GM10248 (cell line): ENCODE measurements around the gene SNCA.

Experiments used
- CTCF ChIA-PET: fragments of 300-600 bp; sonication (Branson Sonifier 250); formaldehyde crosslinking; extraction: SDS; loops from one replicate; lab custom pipeline; 2021; ENCODE audit warnings: antibody characterized with exemption; lab: Yijun Ruan, JAX
- POLR2A ChIA-PET: fragments of 350-650 bp; sonication (Branson Sonifier 250); formaldehyde crosslinking; extraction: SDS; loops from one replicate; lab custom pipeline; 2020; ENCODE audit warnings: antibody characterized with exemption; lab: Yijun Ruan, JAX
- DNase-seq: peaks from one replicate; pipeline ENCODE4 v3.0.0; 2012; ENCODE audit errors: extremely low spot score
- CTCF ChIP-seq: IDR thresholded peaks from 2 replicates; pipeline ENCODE4 v1.5.1; 2012; ENCODE audit warnings: mild to moderate bottlenecking, low read depth; ENCODE audit errors: extremely low read depth, missing control alignments, control extremely low read depth

SNCA gene

DNA sequence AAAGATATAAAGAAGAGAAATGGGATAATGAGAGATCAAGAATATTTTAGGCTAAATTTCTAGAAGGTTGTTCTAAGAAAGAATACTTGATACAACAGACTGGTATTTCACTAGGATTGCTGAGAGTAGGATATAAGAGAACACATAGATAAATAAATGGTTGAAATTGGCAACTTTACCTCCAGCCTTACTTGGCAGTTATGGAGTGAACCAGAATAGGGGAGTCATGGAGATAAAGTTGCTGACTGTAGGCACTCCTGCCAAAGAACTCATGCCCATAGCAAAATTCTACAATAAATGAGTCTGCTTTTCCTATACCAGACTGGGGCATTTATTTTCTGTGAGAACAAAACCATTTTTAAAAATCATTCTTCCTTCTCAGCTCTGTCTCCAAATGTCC, 31.3 kb upstream of the SNCA start:
- ChIA-PET POLR2A (no interaction called here), CTCF (interaction anchor here (1.2 to 1.5 kb wide), 2 partner anchors 35 to 39 kb away, joined by 3 read pairs; no protein-coding TSS in a partner anchor)
- no peak for TF ChIP-seq CTCF

GRCh38 chr4:89863533-89863932, 26.6 kb upstream of the SNCA start:
- ChIA-PET POLR2A (no interaction called here), CTCF (no interaction called here)
- no peak for TF ChIP-seq CTCF
- no peak for DNase-seq

More for the DNA sequence above, 31.3 kb upstream of the SNCA start:
- DNase-seq = no peak

DNA sequence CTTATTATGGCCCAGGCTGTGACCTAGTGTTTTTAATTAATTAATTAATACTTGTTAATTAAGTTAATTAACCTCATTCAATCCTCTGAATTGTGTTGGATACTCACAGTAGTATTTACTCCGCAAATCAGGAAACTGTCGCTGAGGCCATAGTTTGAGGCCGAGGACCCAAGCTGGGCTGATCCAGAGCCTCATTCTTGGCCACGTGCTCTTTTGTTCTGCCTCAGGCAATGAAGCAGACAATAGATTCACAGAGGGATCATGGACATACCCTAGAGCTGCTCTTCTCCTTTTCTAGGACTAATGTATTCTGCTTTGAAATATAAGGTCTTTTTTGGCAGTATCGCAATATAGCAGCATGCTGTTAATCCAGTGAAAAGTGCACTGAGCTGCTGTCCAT, 24.0 kb upstream of the SNCA start:
- POLR2A ChIA-PET = no interaction called here
- DNase-seq = no peak
- CTCF ChIA-PET = interaction anchor here (1.7 kb wide), 1 partner anchor 375 kb away, joined by 3 read pairs; no protein-coding TSS in a partner anchor
- TF ChIP-seq CTCF = no peak

DNA sequence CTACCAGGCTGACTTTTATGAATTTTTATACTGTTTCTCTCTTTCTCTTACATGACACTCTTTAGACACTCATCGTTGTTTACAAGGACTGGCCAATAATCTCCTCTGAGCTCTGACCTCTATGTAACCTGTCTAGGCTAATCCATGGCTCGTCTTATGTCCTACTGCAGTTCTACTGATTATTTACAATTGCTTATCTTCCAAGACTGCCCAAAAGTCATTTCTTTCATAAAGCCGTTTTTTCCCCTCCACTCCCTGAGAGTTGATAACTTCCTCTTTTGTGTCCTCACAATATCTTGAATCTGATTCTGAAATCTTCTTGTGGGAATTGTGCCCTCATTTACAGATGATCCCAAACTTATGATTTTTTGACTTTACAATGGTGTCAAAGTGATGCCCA, 18.3 kb upstream of the SNCA start:
- CTCF ChIA-PET = no interaction called here

GRCh38 chr4:89847571-89848325, 10.8 kb upstream of the SNCA start:
- CTCF ChIA-PET = no interaction called here
- DNase-seq = no peak
- TF ChIP-seq CTCF = no peak
- POLR2A ChIA-PET = no interaction called here

More for the DNA sequence above, 18.3 kb upstream of the SNCA start:
- no peak for DNase-seq
- TF ChIP-seq CTCF = no peak
- POLR2A ChIA-PET = no interaction called here

- CTCF ChIA-PET = no interaction called here
- POLR2A ChIA-PET = no interaction called here
- TF ChIP-seq CTCF = no peak
- DNase-seq = no peak
These were observed 2.6 kb upstream of the SNCA start for GRCh38 chr4:89839558-89839957.
